ENCODE results near the gene MMAA. TPM values are rescaled to one million over a fixed set of nuclear protein-coding genes. Genes with fewer than 3 reads are reported as not detected.

Gene MMAA
- total and polyA plus RNA-seq, 12 donors: 4.8 to 19.9 (median 13.1) TPM

DNA sequence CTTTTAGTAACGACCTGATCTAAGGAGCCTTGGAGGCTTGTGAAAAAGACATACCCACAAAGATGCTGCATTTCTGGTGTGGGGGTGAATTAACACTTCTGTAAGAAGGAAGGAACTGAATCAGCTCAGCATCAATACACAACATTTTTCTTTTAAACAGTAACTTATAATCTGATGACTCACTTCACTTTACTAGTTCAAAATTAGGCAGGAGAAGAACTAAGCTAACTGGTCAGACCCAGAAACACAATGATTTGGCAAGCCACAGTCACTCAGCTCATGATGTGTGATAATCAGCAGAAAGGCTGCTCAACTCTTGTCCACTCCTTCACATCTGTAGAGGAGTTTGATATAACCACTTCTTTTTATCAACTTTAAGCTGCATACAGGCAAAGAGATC, 4.6 kb downstream of the MMAA start:
- Histone ChIP-seq H3K4me1 (replicated peaks in 1 of 2) (peaks cover 0 to 12% of the 10 kb centered on the region in 2 donors), H3K4me3 (no peak overlapping the region), H3K27ac (no peak overlapping the region), H3K36me3 (replicated peaks in 1 of 2) (no peaks in the 10 kb centered on the region), H3K9me3 (replicated peaks in 1 of 3) (peaks cover 0 to 5% (median 0%) of the 10 kb centered on the region in 3 donors), H3K27me3 (no peaks in the 10 kb centered on the region)
- intact Hi-C loops (cut with DNase I): no loop called here
- 81 to 93% (median 88%) methylated on average over 1 of the region's 1 CpG for WGBS, 4 donors
- no peak for TF ChIP-seq POLR2A (IDR thresholded peaks at IDR 0.05)
- TF ChIP-seq, protein P1, sequence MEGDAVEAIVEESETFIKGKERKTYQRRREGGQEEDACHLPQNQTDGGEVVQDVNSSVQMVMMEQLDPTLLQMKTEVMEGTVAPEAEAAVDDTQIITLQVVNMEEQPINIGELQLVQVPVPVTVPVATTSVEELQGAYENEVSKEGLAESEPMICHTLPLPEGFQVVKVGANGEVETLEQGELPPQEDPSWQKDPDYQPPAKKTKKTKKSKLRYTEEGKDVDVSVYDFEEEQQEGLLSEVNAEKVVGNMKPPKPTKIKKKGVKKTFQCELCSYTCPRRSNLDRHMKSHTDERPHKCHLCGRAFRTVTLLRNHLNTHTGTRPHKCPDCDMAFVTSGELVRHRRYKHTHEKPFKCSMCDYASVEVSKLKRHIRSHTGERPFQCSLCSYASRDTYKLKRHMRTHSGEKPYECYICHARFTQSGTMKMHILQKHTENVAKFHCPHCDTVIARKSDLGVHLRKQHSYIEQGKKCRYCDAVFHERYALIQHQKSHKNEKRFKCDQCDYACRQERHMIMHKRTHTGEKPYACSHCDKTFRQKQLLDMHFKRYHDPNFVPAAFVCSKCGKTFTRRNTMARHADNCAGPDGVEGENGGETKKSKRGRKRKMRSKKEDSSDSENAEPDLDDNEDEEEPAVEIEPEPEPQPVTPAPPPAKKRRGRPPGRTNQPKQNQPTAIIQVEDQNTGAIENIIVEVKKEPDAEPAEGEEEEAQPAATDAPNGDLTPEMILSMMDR (IDR thresholded peaks at IDR 0.05): no peak
- DNase-seq: no peak

DNA sequence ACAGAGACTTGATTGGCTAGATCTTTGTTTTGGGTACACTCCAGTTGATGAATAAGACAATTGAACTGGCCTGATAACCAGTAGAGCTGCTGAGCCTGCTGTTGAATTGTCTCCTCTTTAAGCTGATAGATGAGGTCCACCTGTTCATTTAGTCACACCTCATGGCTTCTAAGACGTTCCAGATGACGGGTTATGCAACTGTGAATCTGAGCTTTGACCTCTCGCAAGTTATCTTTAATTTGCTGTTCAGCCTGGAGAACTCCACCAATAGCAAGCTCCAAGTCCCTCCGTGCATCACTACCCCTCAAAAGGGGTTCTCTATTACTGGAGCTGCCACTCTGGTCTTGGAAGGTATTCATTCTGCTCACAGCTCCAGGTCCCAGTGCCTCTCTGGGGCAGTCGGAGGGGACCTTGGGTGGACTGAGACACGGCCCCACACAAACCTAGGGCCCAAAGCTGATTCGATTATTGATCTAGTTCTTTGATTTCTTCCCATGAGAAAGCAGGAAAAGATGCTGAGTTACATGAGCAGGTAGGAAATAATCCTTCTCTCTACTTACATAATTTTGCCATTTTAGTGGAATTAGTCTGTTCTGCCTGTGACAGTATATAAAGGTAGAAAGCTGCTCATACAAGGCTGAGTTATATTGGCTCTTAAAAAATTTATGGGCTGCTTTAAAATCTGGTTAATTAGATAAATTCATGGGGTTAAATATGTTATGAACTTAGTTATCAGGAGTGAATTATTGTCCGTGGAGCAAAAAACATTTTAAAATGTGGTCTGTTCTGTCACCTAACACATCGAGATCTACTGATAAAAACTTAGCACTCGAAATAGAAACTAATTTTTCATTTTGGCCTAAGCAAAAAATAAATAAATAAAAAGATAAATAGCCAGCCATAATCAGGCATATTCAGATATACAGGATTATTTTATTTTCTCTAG, 6.8 kb downstream of the MMAA start:
- 80 to 87% (median 81%) methylated on average over 10 of the region's 10 CpGs for WGBS, 4 donors
- intact Hi-C loops (cut with DNase I): no loop called here
- Histone ChIP-seq H3K27ac (no peak overlapping the region), H3K36me3 (replicated peaks in 1 of 2) (no peaks in the 10 kb centered on the region), H3K4me3 (no peak overlapping the region), H3K27me3 (no peaks in the 10 kb centered on the region), H3K9me3 (replicated peaks in 1 of 3) (peaks cover 0 to 5% (median 0%) of the 10 kb centered on the region in 3 donors), H3K4me1 (replicated peaks in 1 of 2) (peaks cover 0 to 5% of the 10 kb centered on the region in 2 donors)
- no peak for DNase-seq
- TF ChIP-seq, protein P1 (IDR thresholded peaks at IDR 0.05): no peak
- no peak for TF ChIP-seq POLR2A (IDR thresholded peaks at IDR 0.05)

DNA sequence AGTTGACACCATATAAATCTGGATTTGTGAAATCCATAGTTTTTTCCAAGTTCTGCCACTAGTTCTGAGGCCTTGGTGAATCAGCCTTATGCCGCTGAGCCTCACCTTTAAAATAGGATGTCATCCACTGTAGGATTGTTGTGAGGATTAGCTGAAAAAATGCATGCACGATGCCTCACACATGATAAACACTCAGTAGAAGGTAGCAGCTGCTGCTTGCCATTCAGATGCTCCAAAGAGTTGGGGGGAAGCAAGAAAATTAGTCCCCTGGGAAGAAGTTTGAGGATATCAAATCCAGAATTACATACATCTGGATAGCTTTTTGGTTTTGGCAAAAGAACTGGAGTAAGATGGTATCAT, 7.4 kb downstream of the MMAA start:
- Histone ChIP-seq H3K9me3 (replicated peaks in 1 of 3) (peaks cover 0 to 5% (median 0%) of the 10 kb centered on the region in 3 donors), H3K27me3 (no peaks in the 10 kb centered on the region), H3K4me3 (no peak overlapping the region), H3K4me1 (replicated peaks in 1 of 2) (peaks cover 0 to 7% of the 10 kb centered on the region in 2 donors), H3K36me3 (replicated peaks in 1 of 2) (no peaks in the 10 kb centered on the region), H3K27ac (no peak overlapping the region)
- intact Hi-C loops (cut with DNase I): no loop called here
- TF ChIP-seq, protein P1 (IDR thresholded peaks at IDR 0.05): no peak
- no peak for TF ChIP-seq POLR2A (IDR thresholded peaks at IDR 0.05)
- DNase-seq: no peak
- WGBS, 4 donors: 59 to 74% (median 71%) methylated on average over 2 of the region's 2 CpGs

DNA sequence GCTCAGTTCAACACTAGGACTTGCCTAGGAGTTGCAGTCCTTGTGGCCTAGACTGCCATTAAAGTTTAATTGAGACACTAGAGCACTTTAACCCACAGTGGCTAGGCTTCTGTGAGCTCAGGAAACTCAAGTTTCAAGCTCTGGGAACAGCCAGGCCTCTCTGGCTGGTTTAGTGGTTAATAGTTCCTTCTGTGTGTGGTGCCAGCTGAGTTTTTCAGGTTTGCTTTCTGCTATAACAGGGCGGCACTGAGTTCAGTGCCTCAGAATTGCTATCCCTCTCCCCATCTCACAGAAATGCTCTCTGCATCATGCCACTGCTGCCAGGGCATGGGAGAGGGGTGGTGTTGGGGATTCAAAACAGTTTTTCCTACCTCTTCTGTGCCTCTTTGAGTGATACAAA, 15.9 kb downstream of the MMAA start:
- TF ChIP-seq POLR2A (IDR thresholded peaks at IDR 0.05): no peak
- TF ChIP-seq, protein P1 (IDR thresholded peaks at IDR 0.05): no peak
- intact Hi-C loops (cut with DNase I): loop anchor here in 1 of 2 donors (10.0 kb wide), 1 partner anchor 90 kb away; no protein-coding TSS in a partner anchor
- no peak for DNase-seq

More for the DNA sequence above, 15.9 kb downstream of the MMAA start:
- peaks cover 0 to 5% of the 10 kb centered on the region in 2 donors for H3K36me3 ChIP-seq (replicated peaks in 1 of 2)
- no peaks in the 10 kb centered on the region for H3K27me3 ChIP-seq
- peaks cover 7 to 19% of the 10 kb centered on the region in 2 donors for H3K4me1 ChIP-seq (replicated peaks in 1 of 2)
- 83 to 100% (median 97%) methylated on average over 1 of the region's 1 CpG for whole genome bisulfite sequencing, 4 donors
- no peak overlapping the region for H3K4me3 ChIP-seq
- H3K27ac ChIP-seq: no peak overlapping the region
- H3K9me3 ChIP-seq (replicated peaks in 1 of 3): no peaks in the 10 kb centered on the region

Measured in adrenal gland (tissue), 12 donors.